Stimulated activated CD4-positive, alpha-beta T cell treated with anti-CD3 and anti-CD28 coated beads, Interleukin-12 subunit alpha, Interleukin-12 subunit beta, amount 100 ng/mL, for 4 hours (primary cell): ENCODE data around the gene MYMX.

ENCODE experiments used
- DNase-seq: peaks from one replicate; pipeline ENCODE4 v3.0.0-alpha.2; 2020

Gene MYMX

DNA sequence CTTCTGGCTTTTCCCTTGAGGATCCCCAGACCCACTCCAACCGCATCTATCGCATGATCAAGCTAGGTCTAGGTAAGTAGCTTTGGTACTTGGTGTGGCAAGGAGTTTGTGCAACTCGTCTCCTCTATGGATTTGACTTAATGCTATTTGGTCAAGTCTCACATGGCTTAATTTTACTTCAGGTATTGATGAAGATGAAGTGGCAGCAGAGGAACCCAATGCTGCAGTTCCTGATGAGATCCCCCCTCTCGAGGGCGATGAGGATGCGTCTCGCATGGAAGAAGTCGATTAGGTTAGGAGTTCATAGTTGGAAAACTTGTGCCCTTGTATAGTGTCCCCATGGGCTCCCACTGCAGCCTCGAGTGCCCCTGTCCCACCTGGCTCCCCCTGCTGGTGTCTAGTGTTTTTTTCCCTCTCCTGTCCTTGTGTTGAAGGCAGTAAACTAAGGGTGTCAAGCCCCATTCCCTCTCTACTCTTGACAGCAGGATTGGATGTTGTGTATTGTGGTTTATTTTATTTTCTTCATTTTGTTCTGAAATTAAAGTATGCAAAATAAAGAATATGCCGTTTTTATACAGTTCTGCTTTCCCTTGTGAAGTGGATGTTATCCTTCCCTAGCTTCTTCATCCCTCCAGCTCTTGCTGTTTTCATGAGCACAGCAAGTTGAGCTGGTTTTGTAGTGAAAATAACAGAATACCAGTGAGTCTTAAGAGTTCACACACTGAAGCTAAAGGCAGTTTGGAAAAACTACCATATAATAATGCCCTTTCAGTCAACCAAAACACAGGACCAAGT is 36.8 kb downstream of the MYMX start:
- DNase-seq = peak; percentile 38

DNA sequence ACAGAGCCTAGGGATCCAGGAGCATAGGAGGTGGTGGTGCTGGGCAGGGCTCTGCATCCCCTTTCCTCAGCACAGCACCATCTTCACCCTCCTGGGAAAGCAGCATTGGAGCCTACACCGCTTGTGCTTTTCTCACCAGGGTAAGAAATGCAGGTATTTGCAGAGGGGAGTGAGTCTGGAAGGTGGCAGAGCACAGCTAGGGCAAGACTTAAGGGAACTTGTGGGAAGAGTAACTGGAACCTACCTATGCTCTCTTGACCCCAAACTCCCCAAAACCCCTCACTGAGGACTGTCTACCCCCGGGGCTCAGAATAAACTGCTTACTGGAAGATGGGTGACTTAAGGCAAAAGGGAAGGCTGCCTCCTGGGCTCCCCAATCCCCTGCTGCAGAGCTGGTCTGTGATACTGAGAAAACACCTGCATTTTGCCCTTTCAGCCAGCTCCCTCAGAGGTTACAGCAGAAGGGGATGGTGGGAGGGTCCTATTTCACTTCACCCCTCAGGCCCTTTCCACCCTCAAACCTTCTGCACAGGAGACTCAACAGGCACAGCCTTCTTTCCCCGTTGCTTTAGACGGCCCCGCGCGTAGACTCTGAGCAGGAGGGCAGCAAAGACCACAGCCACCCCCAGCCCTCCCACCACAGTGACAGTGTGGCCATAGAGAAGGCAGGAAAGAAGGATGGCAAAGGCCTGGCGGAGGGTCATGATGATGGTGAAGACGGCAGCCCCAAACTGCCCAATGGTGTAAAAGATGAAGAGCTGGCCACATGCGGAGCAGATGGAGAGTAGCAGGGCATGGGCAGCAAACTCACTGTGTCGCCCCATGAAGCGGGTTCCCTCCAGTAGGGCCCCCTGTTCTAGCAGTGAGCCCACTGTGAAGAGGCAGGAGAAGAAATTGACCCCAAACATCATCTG is 37.7 kb downstream of the MYMX start:
- peak; percentile 39 for DNase-seq

DNA sequence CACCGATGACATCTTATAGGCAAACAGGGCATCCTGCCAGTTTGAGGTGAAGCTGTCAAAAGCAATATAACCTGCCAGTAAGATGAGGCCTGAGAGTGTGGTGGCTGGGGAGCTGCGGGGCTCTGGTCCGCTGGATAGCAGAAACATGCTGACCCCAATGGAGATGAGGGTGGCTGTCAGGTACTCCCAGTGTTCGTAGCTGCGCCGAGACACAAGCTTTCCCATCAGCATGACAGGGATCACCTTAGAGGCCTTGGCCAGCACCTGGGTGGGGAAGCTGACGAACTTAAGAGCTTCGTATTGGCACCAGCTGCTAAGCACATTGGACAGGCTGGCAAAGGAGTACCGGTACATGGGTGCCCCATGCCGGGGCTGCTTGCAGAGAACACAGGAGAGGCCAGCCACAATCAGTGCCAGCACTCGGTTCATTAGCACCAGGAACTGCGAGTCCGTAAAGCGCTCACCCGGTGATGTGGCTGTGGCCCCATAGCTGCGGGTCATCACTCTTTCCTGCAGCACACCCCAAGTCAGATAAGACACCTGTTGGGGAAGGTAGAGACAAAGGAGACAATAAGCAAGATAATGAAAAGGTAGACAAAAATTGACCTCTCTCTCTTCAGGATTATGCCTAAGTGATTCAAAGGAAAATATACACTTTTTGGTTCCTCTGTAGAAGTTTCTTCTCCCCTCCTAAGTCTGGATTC is 38.5 kb downstream of the MYMX start:
- DNase-seq = peak; percentile 45

DNA sequence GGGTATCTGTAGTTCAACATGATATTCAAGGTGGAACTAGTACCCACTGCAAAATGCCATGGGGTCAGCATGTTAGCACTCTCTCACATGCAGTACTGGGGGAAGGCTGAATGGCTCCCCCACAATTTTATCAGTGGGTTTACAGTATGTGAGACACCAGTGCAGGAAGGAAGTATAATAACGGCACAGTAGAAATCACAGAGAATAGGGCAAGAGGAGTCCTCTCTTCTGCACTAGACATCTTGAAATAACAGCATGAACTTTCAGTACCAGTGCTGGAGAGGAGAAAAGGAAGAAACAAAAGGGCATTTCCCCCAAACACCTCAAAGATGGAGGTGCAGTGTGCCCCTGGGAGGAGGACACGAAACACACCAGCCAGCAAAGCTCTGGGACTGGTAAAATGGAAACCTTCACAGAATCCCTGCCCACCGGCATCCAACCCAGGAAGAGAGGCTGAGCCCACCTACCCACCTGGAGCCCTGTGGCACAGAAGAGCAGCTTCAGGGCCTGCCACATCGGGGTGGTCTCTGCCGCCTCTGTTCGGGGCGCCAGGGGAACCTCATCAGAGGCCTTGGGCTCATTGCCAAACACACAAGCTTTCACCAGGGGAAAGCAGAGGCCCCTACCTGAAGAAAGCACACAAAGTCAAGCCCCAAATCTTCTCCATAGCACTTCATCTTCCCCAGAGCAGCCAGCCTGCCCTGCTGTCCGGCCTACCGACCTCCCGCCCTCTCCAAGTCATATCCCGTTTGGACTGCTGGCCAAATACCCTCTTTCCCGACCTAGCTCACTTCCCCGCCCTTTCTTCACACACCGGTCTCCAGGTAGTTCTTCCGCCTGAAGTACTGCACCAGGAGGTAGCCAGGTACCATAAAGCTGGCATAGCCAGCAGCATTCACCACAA is 39.4 kb downstream of the MYMX start:
- no peak for DNase-seq

DNA sequence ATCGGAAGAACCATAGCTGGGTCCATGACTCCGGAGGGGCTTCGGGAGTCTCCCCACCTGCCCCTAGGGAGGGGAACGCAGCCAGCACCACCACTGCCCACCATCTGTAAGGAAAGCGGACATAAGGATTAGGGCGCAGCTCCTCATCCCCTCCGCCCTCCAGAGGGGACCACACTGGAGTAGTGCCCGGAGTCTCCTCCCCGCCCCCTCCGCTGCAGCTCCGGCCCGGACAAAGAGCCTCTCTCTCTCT is 40.0 kb downstream of the MYMX start:
- no peak for DNase-seq

DNA sequence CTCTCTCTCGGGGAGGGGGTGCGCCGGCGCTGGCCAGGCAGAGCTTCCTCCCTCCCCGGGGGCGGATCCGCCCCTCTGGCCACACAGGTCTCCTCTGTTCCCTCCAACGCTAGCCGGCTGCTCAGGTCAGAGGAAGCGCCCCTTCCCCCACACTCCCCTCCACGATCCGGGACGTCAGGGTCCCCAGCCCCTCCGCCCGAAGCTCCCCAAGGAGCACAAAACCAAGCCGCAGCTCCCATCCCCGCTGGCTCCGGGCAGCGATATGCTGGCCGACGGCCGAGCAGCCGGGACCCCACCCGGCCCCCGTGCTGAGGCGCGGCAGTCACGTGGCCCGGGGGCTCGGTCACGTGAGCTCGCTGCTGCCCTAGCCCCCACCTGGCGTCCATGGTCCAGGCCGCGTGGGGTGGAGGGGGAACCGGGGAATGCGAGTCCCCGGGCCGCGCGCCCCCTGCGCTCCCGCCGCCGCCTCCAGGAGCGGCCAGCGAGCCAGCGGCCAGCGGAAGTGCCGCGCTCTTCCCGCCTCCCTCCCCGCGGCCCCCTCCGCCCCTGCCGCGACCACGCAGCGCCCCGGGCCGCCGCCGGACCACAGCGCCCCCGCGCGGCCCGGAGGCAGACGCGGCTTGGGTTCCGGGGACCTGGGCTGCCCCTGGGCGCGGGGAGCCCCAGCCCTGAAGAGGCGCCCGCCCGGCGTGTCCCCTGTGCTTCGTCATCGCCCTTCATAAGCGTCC is 40.5 kb downstream of the MYMX start, which contains the start of gene SLC35B2:
Gene SLC35B2, minus strand, starts transcription at position 504 of the 728 bp plus-strand sequence. Its CDS starts 118 bp downstream, at position 386.
- DNase-seq = peak; percentile 65

DNA sequence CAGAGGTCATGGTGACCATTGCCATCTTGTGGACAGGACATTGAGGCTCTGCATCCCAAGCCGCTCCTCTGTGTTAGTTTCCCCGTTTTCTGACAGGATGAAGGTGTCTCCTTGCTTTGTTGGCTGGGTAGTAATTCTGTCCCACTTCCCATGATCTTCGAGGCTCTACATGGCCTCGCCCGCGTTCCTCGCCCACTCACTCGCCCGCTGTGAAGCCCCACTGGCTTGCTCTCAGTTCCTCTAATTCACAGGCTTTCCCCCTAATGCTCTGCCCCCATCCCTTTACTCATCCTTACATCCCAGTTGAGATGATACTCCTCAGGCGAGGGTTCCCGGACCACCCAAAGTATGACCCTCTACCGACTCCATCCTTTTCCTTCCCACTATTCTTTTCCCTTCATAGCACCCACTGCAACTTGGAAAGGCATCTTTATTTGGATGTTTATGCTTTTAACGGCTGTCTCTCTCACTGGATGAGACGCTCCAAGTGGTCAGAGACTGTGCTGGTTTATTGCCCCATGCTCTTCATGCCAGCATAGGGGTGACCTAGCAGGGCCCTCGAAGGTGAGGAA is 41.1 kb downstream of the MYMX start:
- DNase-seq = no peak

DNA sequence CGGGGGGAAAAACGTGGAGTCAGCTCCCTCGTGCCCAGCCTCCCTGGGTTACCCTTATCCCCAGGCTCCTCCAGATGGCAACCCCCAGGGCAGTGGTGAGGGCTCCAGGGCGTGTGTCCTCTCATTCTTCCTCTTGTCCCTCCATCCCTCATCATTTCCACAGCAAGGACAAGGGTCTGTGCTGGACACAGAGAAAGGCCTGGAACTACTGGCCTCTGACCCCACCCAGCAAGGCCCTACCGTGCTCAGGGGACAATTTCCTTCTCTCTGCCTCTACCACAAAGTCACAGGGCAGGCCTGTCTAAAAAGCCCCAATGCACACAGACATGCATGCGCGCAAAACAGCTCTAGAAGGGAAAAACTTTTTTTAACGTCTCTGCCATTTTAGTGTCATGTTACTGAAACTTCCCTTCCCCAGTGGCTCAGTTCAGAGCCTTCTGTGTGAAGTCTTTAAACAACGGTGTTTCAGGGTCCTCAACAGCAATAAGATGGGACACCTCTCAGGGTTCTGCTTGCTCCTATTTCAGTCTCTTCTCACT is 41.7 kb downstream of the MYMX start:
- no peak for DNase-seq

DNA sequence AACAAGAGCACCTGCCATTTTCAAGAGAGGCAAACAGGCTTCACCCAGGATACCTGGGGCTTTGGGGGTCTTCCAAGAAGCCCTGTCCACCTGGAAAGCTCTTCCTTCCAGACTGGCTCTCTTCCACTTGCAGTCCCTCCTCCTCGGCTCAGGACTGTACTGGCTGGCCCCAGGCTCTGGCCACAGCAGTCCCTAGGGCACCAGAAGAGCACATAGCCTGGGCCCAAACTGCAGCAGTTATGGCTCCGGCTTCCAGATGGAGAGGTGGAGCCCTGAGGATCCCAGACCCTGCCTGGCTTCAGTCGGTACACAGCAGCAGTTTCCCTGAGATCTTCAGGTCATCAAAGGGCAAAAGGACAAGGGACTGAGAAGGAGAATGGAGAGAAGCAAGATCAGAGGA is 42.2 kb downstream of the MYMX start:
- DNase-seq = no peak

DNA sequence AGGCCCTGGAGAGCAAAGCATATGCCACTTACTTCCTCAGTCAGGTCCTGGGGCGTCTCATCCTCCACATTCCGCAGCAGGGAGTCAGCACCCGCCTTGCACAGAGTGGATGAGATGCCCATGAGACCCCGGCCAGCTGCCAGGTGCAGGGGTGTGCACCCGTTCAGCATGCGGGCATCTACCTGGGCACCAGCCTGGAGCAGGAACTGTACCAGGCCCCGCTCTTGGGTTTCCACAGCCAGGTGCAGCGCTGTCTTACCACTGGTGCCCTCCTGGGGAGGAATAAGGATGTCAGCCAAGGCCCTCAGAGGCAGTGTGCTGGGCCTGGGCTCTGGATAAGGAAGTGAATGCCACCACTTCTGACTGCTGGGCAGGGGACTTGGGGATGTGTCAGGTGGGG is 43.3 kb downstream of the MYMX start:
- no peak for DNase-seq

DNA sequence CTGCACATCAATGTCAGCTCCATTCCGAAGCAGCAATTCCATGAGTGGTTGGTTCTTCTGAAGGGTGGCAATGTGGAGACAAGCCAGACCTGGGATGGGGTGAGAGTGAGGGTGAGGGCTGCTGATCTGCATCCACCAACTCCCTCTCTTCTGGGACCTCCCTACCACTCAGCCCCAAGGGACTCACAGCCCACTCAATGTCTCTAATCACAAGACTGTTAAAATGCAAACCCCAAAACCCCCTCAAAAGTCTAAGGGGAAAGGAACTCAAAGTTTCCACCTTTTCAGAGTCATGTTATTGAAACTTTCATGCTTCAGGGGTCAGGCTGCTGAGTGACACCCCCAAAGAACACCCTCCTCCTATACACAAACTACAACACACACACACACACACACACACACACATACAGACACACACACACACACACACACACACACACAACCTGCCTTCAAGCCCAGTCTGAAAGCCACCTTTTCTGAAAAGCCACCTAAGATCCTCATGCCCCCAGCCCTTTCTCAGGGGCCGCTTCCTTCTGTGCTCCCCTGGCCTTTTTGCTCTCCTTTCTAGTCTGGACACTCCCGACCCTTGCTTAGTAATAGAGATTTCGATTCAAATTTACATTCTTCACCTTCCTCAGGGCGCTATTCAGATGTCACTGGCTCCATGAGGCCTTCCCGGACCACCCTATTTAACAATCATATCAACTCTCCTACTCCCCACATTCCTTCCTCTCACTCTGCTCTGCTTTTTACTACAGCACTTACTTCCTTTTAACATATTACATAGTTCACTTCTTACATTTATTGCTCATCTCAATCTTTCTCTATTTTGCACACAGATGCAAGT is 43.9 kb downstream of the MYMX start:
- DNase-seq = no peak

DNA sequence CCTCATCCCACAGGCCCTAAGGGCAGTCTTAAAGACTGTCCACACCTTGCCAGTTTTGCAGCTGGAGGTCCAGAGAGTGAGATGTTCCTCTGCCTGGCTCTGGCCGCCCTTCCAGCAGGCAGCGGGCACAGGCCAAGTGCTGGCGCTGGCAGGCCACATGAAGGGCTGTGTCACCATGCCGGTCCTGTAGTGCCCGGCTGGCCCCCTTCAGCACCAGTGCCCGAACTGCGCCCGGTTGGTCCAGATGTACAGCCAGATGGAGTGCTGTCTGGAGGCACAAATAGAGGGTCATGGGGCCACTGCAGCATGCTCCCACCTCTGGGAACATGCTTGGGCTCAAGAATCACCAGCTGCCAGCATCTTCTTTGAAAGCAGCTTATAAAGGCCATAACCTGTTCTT is 44.9 kb downstream of the MYMX start:
- no peak for DNase-seq

DNA sequence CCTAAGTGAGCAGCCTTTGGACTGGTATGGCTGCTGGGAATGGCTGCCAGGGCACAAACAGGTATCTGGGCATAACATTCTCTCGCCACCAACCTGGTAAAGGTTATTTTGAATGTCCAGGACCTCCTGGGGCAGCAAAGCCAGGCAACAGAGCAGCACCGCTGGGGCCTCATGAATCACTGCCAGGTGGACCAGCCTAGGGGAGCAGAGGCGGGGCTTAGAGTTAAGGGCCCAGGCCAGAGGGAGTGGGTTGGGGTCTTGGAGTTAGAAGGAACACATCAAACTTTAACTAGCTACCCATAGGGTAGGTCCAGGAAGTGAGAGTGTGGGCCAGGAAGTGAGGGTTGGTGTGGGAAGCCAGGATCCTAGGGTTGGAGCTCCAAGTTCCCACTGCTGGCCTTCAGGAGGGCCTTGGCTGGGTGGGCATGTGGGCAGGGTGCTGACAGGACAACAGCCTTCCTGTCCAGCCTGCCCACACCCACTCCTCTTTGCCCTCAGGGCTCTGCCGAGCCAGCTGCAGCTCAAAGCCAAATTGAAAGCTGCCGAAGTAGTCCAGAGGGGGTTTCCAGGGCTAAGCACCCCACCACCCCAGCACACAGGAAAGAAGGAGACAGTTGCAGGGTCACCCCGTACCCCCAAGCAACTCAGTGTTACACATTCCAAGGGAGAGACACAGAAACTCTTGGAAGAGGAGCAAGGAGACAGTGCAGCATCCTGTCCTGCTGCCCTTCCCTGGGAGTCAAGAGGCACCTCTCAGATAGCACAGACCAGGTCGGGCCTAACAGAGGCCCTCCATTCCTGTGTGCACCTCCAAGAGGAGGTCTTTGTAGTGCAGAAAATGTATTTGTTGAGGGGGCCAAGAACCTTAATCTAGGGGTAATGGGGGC is 46.0 kb downstream of the MYMX start:
- DNase-seq = no peak

DNA sequence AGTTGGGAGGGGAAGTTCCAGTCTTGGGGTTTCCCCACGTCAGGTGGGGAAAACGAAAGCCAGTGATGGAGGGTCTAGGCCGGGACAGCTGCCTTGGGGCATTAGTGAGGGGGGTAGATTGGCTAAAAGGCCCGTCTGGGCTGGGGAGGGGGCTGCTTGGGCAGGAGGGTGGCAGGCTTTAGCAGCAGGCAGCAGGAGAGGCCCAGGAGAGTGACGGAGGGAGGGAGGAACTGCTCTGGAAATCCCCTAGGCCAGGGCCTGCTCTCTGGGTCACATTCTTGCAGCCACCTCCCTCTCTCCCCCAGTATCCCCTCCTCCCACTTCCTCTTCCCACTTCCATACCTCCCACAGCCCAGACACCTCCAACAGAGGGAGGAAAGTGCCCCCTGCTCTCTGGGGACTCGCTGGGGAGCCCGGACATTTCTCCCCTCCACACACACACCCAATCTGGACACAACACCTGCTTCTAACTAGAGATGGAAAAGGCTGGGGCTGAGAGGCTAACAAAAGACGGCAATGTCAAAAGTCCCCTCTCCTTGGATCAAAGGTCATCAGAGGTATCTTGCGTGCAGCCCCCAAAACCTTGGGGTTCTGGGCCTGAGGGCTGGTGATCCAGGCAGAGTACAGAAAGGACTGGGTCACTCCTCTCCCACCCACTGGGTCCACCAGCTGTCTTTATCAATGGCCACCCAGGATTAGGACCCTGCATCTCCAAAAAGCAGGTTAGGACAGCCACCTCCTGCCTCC is 46.8 kb downstream of the MYMX start:
- DNase-seq = no peak

DNA sequence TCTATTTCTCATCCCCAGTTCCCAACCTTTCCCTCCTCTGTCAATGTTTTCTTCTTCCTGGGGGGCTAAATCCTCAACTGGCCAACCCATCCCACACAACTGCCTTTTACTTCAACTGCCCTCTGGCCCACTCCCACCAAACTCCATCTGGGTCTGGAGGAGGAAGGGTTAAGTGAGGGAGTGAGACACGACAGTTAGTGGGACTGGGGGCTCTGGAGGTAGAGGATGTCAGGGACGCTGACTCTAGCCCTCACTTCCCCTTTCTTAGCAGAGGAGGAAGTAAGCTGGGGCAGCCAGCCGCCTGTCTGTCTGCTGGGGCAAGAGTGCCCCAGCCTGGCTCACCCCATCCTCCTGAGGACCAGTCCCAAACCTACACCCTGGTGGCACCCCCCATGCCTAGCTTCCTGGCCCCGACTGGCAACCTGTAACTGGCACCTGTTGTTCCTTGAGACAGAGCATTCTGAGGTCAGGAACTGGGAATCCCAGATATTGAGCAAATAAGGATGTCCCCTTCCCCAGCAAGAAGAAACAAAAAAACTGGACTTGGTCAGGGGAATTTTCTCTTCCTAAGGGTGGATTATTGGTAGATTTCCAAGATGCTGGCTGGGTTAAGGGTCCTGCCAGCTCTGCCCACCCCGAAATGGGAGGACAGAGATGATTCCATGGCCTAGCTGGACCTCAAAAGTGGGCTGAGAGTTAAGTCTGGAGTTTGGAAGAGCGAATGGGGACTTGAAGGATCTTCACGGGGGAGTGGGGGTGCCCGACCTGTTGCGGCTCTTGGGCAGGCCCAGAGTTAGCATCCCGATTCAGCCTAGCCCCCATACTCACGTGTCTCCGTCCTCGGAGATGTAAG is 47.7 kb downstream of the MYMX start:
- DNase-seq = no peak

DNA sequence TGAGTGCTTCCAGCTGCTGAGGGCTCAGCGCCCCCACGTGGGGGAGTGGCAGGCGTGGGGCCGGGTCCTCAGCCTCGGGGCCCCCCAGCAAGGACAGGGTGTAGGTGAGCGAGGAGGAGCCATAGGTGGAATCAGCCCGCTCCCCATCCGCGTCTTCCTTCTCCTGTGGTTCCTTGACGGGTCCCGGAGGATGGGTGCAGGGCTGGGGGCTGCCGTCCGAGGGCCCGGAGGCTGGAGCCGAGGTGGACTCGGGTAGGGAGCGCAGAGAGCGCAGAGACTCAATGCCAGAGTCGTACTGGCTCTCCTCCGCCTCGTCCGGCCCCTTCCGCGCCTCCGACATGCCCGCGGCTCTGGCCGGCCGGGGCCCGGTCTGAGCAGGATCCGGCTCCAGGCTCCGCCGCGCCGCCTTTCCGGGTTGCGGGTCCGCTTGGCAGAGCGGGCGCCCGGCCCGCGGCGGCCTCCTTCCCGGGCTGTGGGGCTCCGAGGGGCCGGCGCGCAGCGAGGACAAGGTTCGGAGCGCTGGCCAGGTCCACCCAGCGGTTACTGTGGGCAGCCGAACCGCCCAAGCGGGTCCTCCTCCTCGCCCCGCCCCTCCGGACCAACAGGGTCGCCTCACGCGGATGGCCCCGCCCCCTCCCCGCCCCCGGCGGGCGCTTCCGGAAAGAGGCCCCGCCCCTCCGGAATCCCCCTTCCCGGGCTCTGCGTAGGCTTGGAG is 48.4 kb downstream of the MYMX start, which contains the start of gene NFKBIE:
Gene NFKBIE, minus strand, starts transcription at position 545 of the 715 bp plus-strand sequence. Its CDS starts 205 bp downstream, at position 340.
- DNase-seq = peak; percentile 97
